ENCODE data around the gene POGLUT3.

POGLUT3 gene

DNA sequence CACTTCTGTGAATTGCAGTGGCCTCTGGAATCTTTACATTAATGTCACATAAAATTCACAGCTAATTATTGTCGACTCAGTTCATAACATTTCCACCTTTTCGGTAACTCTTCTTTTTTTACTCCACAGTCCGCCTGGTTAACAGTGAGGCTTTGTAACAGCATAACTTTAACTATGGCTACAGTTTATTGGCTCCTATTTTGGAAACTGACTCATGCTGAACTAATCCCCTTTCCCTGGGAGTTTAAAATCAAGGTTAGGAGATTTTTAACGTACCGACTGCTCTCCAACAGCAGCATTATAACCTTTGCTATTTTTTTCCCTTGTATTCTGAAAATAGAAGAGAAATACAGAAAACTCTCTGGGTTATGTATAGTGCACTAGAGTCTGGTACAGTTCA is 3.2 kb upstream of the POGLUT3 start:
- DNase-seq (ENCODE audit: low read depth in 2 of 2): no peak
- TF ChIP-seq, protein P1, sequence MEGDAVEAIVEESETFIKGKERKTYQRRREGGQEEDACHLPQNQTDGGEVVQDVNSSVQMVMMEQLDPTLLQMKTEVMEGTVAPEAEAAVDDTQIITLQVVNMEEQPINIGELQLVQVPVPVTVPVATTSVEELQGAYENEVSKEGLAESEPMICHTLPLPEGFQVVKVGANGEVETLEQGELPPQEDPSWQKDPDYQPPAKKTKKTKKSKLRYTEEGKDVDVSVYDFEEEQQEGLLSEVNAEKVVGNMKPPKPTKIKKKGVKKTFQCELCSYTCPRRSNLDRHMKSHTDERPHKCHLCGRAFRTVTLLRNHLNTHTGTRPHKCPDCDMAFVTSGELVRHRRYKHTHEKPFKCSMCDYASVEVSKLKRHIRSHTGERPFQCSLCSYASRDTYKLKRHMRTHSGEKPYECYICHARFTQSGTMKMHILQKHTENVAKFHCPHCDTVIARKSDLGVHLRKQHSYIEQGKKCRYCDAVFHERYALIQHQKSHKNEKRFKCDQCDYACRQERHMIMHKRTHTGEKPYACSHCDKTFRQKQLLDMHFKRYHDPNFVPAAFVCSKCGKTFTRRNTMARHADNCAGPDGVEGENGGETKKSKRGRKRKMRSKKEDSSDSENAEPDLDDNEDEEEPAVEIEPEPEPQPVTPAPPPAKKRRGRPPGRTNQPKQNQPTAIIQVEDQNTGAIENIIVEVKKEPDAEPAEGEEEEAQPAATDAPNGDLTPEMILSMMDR (IDR thresholded peaks at IDR 0.05; ENCODE audit: low read depth, low read length): no peak

DNA sequence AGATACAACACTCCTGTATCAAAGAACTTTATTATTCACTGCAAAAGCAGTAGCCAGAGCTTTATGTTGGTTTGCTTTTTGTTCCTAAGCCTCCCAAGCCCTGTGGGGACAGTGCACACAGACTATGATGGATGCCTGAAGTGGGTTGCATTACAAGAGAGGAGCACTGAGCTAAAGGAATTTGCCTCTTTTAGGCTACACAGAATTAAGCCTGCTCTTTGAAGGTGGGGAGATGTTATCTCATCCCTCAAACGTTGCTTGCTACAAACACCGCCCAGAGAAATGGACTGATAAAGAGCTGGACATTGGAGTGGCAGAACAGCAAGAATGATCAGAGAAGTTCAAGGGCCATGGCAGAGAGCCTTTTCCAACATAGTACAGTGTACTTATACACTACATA is 2.5 kb upstream of the POGLUT3 start:
- no peak overlapping the region for H3K4me3 ChIP-seq (replicated peaks in 1 of 2; ENCODE audit: low read depth in 2 of 2, low read length in 2 of 2)
- DNase-seq (ENCODE audit: low read depth in 2 of 2): no peak
- TF ChIP-seq, protein P1 (IDR thresholded peaks at IDR 0.05; ENCODE audit: low read depth, low read length): no peak

More for the DNA sequence above, 3.2 kb upstream of the POGLUT3 start:
- no peak overlapping the region for H3K4me3 ChIP-seq (replicated peaks in 1 of 2; ENCODE audit: low read depth in 2 of 2, low read length in 2 of 2)

DNA sequence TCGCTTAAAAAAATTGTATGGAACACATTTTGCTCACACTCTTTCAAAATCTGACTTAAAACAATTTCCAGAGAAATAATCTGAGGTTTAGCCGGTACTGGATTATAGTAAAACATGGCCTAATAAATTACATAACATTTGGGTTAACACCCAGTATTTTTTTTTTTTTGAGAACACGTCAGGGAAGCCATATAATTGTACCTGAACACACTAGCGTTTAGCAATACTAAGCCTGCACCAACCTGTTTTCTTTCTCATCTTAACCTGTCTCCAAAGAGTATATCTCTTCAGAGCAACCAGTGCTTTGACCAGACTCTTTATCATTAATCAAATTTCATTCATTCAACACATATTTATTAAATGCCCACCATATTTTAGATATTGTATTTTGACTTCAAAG is 2.0 kb upstream of the POGLUT3 start:
- DNase-seq (ENCODE audit: low read depth in 2 of 2): no peak
- TF ChIP-seq, protein P1 (IDR thresholded peaks at IDR 0.05; ENCODE audit: low read depth, low read length): no peak

DNA sequence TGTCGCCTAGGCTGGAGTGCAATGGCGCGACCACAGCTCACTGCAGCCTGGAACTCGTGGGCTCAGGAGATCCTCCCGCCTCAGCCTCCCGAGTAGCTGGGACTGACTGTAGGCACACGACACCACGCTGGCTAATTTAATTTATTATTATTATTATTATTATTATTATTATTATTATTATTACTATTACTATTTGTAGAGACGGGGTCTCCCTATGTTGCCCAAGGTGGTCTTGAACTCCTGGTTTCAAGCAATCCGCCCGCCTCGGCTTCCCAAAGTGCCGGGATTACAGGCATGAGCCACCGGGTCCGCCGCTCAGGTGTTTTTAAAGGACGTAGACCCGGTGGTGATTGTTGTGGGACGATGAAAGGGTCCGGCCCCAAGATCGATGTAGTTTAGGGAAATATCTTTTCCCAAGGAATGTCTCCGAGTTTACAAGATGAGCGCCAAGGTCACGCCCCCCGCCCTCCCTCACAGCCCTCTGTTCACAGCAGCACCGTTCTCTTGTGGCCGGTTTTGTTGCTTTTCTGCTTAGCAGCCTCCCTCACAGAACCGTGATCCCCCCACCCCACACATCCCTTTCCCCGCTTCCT is 728 bp upstream of the POGLUT3 start:
- TF ChIP-seq, protein P1 (IDR thresholded peaks at IDR 0.05; ENCODE audit: low read depth, low read length): no peak
- H3K4me3 ChIP-seq (replicated peaks in 1 of 2; ENCODE audit: low read depth in 2 of 2, low read length in 2 of 2): peak overlapping the region; percentile 57 to 66
- DNase-seq (ENCODE audit: low read depth in 2 of 2): no peak

More for the DNA sequence above, 2.0 kb upstream of the POGLUT3 start:
- H3K4me3 ChIP-seq (replicated peaks in 1 of 2; ENCODE audit: low read depth in 2 of 2, low read length in 2 of 2): no peak overlapping the region

DNA sequence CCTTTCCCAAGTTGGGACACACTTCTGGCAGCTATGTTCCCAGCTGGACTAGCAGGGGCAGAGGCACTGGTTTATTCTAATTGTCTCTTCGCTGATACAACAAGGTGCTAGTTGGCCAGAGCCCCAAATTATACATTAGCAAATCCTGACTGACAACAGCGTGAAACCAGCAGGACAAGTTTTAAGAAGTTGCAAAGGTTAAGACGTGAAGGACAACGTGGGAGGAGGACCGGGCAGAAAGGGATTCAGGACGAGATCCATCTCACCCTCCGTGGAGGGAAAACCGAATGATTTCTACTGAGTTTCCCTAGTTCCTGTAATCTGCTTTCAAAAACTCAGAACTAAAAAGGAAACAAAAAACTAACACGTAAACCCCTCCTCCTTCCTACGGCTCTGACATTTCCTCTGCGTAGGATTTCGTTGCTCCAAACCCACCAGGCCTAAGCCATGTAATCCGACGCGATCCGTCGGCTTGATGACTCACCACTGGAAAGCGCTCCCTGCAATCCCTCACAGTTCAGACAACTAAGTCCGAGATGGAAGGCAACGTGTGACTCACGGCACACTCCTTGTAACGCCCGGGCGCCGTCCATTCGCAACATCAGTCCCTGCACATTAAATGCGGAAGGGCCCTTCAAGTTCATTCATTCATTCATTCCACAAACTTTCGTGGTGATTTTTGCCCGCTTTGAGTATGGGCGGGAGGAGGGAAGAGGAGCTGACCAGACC is 703 bp downstream of the POGLUT3 start:
- H3K4me3 ChIP-seq (replicated peaks in 1 of 2; ENCODE audit: low read depth in 2 of 2, low read length in 2 of 2): peak overlapping the region; percentile 57 to 58
- TF ChIP-seq, protein P1 (IDR thresholded peaks at IDR 0.05; ENCODE audit: low read depth, low read length): no peak
- DNase-seq (ENCODE audit: low read depth in 2 of 2): peak; percentile 98 to 99

DNA sequence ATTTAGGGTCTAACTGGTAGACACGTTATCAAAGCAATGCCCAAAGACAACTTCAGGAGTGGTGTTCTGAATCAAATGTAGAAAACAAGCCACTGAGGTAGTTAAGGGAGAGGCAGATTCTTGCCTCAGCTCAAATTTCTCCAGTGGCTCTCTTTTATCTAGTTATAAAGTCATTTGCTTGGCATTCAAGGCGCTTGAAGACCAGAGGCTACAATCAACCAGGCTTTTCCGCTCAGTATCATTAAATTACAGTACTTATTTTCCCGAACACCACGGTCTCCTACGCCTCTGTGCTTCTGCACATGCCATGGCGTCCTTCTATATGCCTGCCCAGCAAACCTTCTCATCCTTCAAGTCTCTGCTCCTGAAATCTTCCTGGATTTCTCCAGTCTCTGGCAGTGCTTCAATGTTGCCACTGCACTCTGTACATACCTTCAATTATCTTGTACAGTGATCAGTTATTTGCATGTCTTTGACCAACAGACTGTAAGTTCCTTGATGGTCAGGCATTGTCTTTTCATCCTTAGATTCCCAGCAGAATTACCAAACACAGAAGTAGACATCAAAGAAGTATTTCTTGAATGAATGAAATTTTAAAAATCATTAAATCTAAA is 1.4 kb downstream of the POGLUT3 start:
- TF ChIP-seq, protein P1 (IDR thresholded peaks at IDR 0.05; ENCODE audit: low read depth, low read length): no peak
- peak; percentile 18 to 21 for DNase-seq (ENCODE audit: low read depth in 2 of 2)

More for the DNA sequence above, 1.4 kb downstream of the POGLUT3 start:
- peak overlapping the region; percentile 57 to 58 for H3K4me3 ChIP-seq (replicated peaks in 1 of 2; ENCODE audit: low read depth in 2 of 2, low read length in 2 of 2)
